ENCODE data around the gene SLC26A4.

The SLC26A4 gene

GRCh38 chr7:107744345-107744750 is 83.7 kb downstream of the SLC26A4 start:
- DNase-seq (ENCODE audit: low spot score) = no peak

- DNase-seq (ENCODE audit: low spot score) = no peak
Observed at GRCh38 chr7:107746006-107746405, 85.4 kb downstream of the SLC26A4 start.

GRCh38 chr7:107751113-107751512 is 90.5 kb downstream of the SLC26A4 start:
- no peak for DNase-seq (ENCODE audit: low spot score)

- no peak for DNase-seq (ENCODE audit: low spot score)
Observed at GRCh38 chr7:107754642-107755041, 94.0 kb downstream of the SLC26A4 start.

- no peak for DNase-seq (ENCODE audit: low spot score)
Observed at GRCh38 chr7:107758667-107759066, 98.0 kb downstream of the SLC26A4 start.

- no peak for DNase-seq (ENCODE audit: low spot score)
Observed at GRCh38 chr7:107767391-107767790, 106.8 kb downstream of the SLC26A4 start.

Small RNAs within 50 kb of the gene (small RNA-seq; reads per million reads assigned to genes)
- 0 reads per million in 2 experiments for gene BANF1P5
